GM23338 (cell line): Measurements from ENCODE around the gene DOCK10. TPM values are rescaled to one million over a fixed set of nuclear protein-coding genes. Genes with fewer than 3 reads are reported as not detected.
A peak's percentile ranks its signal among the peaks of the same experiment; 100 is the strongest.

Source experiments
- ATAC-seq: fragments of 200-7000 bp; cut with Tn5 transposase; 3 replicates; pipeline ENCODE4 v1.9.1; 2020
- DNase-seq: peaks from one replicate; pipeline ENCODE4 v3.0.0-alpha.2; 2015; ENCODE audit warnings: low spot score
- H2AFZ ChIP-seq: fragments of 200-600 bp; sonication (generic); 2 replicates; pipeline ENCODE4 v1.8.0; 2016; ENCODE audit warnings: antibody characterized with exemption, mild to moderate bottlenecking, moderate library complexity
- H3F3A ChIP-seq: fragments of 200-600 bp; sonication (generic); replicated peaks from 2 replicates; pipeline ENCODE4 v1.8.0; 2017; ENCODE audit warnings: antibody characterized with exemption, mixed run types, low read depth
- H3K27ac ChIP-seq: fragments of 200-600 bp; sonication (generic); 2 replicates; pipeline ENCODE4 v1.6.1; 2016; ENCODE audit warnings: low read depth
- H3K27me3 ChIP-seq: fragments of 200-600 bp; sonication (generic); 2 replicates; pipeline ENCODE4 v1.8.0; 2016; ENCODE audit warnings: mild to moderate bottlenecking, mixed run types, moderate library complexity; ENCODE audit not compliant: insufficient read depth
- H3K36me3 ChIP-seq: fragments of 200-600 bp; sonication (generic); 2 replicates; pipeline ENCODE4 v1.8.0; 2016; ENCODE audit warnings: mild to moderate bottlenecking; ENCODE audit not compliant: insufficient read depth
- H3K4me1 ChIP-seq: fragments of 200-600 bp; sonication (generic); 2 replicates; pipeline ENCODE4 v1.8.0; 2016; ENCODE audit warnings: mild to moderate bottlenecking, moderate library complexity; ENCODE audit not compliant: insufficient read depth
- H3K4me2 ChIP-seq: fragments of 200-600 bp; sonication (generic); 2 replicates; pipeline ENCODE4 v1.7.1; 2017; ENCODE audit warnings: mixed run types
- H3K4me3 ChIP-seq: fragments of 200-600 bp; sonication (generic); 2 replicates; pipeline ENCODE4 v1.6.1; 2016; ENCODE audit warnings: mixed run types
- H3K79me2 ChIP-seq: fragments of 200-600 bp; sonication (generic); replicated peaks from 2 replicates; pipeline ENCODE4 v1.8.0; 2017; ENCODE audit warnings: mild to moderate bottlenecking; ENCODE audit not compliant: insufficient read depth
- H3K9me2 ChIP-seq: fragments of 200-600 bp; sonication (generic); 2 replicates; pipeline ENCODE4 v1.8.0; 2017; ENCODE audit not compliant: insufficient read depth
- H4K20me1 ChIP-seq: fragments of 200-600 bp; sonication (generic); replicated peaks from 2 replicates; pipeline ENCODE4 v1.8.0; 2017; ENCODE audit warnings: mild to moderate bottlenecking; ENCODE audit not compliant: insufficient read depth
- H3K27ac Mint-ChIP-seq: 2 replicates; pipeline ENCODE4 v1.8.0; 2020; ENCODE audit warnings: inconsistent platforms, mild to moderate bottlenecking, moderate library complexity, mixed read lengths
- H3K27me3 Mint-ChIP-seq: 3 replicates; pipeline ENCODE4 v1.8.0; 2022; ENCODE audit warnings: low read depth, mild to moderate bottlenecking, moderate library complexity, mixed read lengths, inconsistent platforms; ENCODE audit not compliant: insufficient read depth, poor library complexity
- H3K36me3 Mint-ChIP-seq: 3 replicates; pipeline ENCODE4 v1.8.0; 2021; ENCODE audit warnings: low read depth, mild to moderate bottlenecking, inconsistent platforms, moderate library complexity, mixed read lengths
- H3K4me1 Mint-ChIP-seq: 3 replicates; pipeline ENCODE4 v1.8.0; 2020; ENCODE audit warnings: mild to moderate bottlenecking, inconsistent platforms, mixed read lengths
- H3K4me3 Mint-ChIP-seq: 3 replicates; pipeline ENCODE4 v1.8.0; 2021; ENCODE audit warnings: moderate library complexity, mild to moderate bottlenecking, inconsistent platforms, mixed read lengths
- H3K9me3 Mint-ChIP-seq: 3 replicates; pipeline ENCODE4 v1.8.0; 2020; ENCODE audit warnings: moderate library complexity, mild to moderate bottlenecking, inconsistent platforms, mixed read lengths
- CREB1 ChIP-seq: fragments of 250-450 bp; sonication (Bioruptor Pico); IDR thresholded peaks from 2 replicates; pipeline ENCODE4 v1.5.0; 2020; ENCODE audit warnings: low read depth, mild to moderate bottlenecking, moderate library complexity
- ETS1 ChIP-seq: IDR thresholded peaks from 2 replicates; pipeline ENCODE4 v1.6.1; 2016; ENCODE audit warnings: antibody characterized with exemption
- EZH2 ChIP-seq: fragments of 200-600 bp; sonication (generic); IDR thresholded peaks from one replicate; pipeline ENCODE4 v1.8.0; 2017; ENCODE audit warnings: antibody characterized with exemption, mild to moderate bottlenecking, low read depth; ENCODE audit not compliant: unreplicated experiment
- EZH2phosphoT487 ChIP-seq: fragments of 200-600 bp; sonication (generic); IDR thresholded peaks from one replicate; pipeline ENCODE4 v1.8.1; 2018; ENCODE audit warnings: antibody characterized with exemption; ENCODE audit not compliant: unreplicated experiment
- JUNB ChIP-seq: IDR thresholded peaks from one replicate; pipeline ENCODE4 v1.6.1; 2016; ENCODE audit warnings: antibody characterized with exemption; ENCODE audit not compliant: unreplicated experiment
- NANOG ChIP-seq: IDR thresholded peaks from 2 replicates; pipeline ENCODE4 v1.6.1; 2016; ENCODE audit warnings: antibody characterized with exemption, borderline replicate concordance
- POLR2AphosphoS5 ChIP-seq: IDR thresholded peaks from 2 replicates; pipeline ENCODE4 v1.6.1; 2016; ENCODE audit warnings: antibody characterized with exemption, low read depth
- ZNF114 ChIP-seq: fragments of 250-450 bp; sonication (Bioruptor Pico); IDR thresholded peaks from 2 replicates; pipeline ENCODE4 v1.5.0; 2020; ENCODE audit warnings: mild to moderate bottlenecking, moderate library complexity
- ZNF462 ChIP-seq: fragments of 250-450 bp; sonication (Bioruptor Pico); IDR thresholded peaks from 2 replicates; pipeline ENCODE4 v1.5.0; 2020; ENCODE audit warnings: mild to moderate bottlenecking, moderate library complexity
- polyA plus RNA-seq: library from polyadenylated mRNA; unstranded; fragments of >200 nt; fragmentation: Nextera tagmentation; extraction: Ambion mirVana; gene quantifications from 2 replicates; pipeline ENCODE4 v1.2.1, GENCODE V29; 2016
- total RNA-seq: library from RNA; depleted of rRNA; stranded (reverse); fragments of >200 nt; shearing (Covaris generic); gene quantifications from 2 replicates; pipeline ENCODE4 v1.2.3, GENCODE V29; 2014
- TF ChIP-seq, protein P1 (sequence below): IDR thresholded peaks from one replicate; pipeline ENCODE4 v1.6.1; 2018; ENCODE audit warnings: antibody characterized with exemption; ENCODE audit not compliant: unreplicated experiment

DOCK10 gene
- total and polyA plus RNA-seq, 2 experiments from 2014 or later, result 1.0 to 1.7 TPM

DNA sequence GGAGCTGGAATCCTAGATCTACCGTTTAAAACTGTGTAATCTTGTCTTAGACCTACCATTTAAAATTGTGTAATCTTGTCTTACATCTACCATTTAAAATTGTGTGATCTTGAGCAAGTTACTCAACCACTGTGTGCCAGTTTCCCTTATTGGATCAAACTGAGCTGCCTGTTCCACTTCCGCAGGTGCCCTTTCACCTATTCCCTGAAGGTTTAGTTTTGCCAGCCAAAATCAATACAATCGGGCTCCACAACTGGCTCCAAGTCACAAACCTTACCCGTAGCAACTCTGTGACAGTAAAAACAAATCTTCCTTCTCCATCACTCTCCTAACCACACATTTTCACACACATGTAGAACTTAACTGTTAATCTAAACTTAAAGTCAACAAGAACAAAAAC, 20.1 kb downstream of the DOCK10 start:
- H3K9me3 Mint-ChIP-seq, result no peaks in the 10 kb centered on the region
- H3K4me1 Mint-ChIP-seq, result peaks cover 15% of the 10 kb centered on the region
- no peak overlapping the region for H2AFZ ChIP-seq
- H3K4me1 ChIP-seq, result peaks cover 13% of the 10 kb centered on the region
- H3K36me3 Mint-ChIP-seq, result no peaks in the 10 kb centered on the region
- no peak for ATAC-seq
- no peaks in the 10 kb centered on the region for H3K79me2 ChIP-seq
- no peaks in the 10 kb centered on the region for H3K9me2 ChIP-seq
- TF ChIP-seq ETS1 (no peak), CREB1 (no peak)
- H3K4me3 ChIP-seq, result no peak overlapping the region
- no peak overlapping the region for H3K27ac Mint-ChIP-seq
- peaks cover 2% of the 10 kb centered on the region for H3K27me3 Mint-ChIP-seq
- H3K36me3 ChIP-seq, result no peaks in the 10 kb centered on the region
- H3F3A ChIP-seq, result no peaks in the 10 kb centered on the region
- DNase-seq, result no peak
- no peak overlapping the region for H3K27ac ChIP-seq
- no peaks in the 10 kb centered on the region for H3K27me3 ChIP-seq
- H3K4me2 ChIP-seq, result no peak overlapping the region
- no peak overlapping the region for H3K4me3 Mint-ChIP-seq
- H4K20me1 ChIP-seq, result no peaks in the 10 kb centered on the region

DNA sequence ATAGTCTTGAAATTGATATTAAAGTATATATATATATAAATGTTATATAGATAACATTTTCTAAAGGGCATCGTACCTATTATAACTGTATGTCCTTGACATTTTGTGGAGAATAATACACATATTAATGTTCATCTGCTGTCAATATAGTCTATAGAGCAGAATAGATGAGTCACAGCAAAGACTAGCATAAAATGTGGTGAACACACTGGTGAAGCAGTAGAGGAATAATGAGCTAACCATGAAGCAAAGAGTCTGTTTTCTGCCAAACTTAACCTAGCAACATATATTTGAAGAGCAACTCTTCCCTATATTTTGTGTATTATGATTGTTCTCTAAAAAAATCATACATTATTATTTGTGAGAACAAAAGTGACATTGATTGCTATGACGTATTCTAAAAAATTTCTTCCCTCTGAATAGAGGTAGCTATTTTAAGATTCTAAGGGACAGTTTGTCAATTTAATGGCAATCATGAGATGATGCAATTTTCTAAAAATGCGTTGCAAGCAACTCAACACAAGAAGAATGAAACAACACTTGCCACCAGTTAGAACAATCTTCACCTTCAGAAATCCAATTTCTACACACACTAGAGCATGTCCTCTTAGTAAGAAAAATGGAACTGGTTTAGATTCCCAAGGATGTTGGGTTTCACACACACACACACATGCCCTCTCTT, 22.0 kb downstream of the DOCK10 start:
- no peaks in the 10 kb centered on the region for H3K27me3 Mint-ChIP-seq
- H3K4me1 Mint-ChIP-seq, result peaks cover 17% of the 10 kb centered on the region
- no peak overlapping the region for H3K4me2 ChIP-seq
- H3K4me3 ChIP-seq, result no peak overlapping the region
- no peaks in the 10 kb centered on the region for H4K20me1 ChIP-seq
- H3K36me3 Mint-ChIP-seq, result no peaks in the 10 kb centered on the region
- no peaks in the 10 kb centered on the region for H3K79me2 ChIP-seq
- no peaks in the 10 kb centered on the region for H3K9me2 ChIP-seq
- no peak for ATAC-seq
- no peak for DNase-seq
- no peaks in the 10 kb centered on the region for H3F3A ChIP-seq
- H3K27me3 ChIP-seq, result no peaks in the 10 kb centered on the region
- peaks cover 13% of the 10 kb centered on the region for H3K4me1 ChIP-seq
- H3K9me3 Mint-ChIP-seq, result no peaks in the 10 kb centered on the region
- no peaks in the 10 kb centered on the region for H3K36me3 ChIP-seq
- no peak overlapping the region for H3K27ac ChIP-seq
- no peak overlapping the region for H2AFZ ChIP-seq
- H3K4me3 Mint-ChIP-seq, result no peak overlapping the region
- H3K27ac Mint-ChIP-seq, result peak overlapping the region; percentile 33; the same call in 1 of the 2 replicates
- TF ChIP-seq EZH2 (no peak), ZNF462 (no peak), POLR2AphosphoS5 (no peak), NANOG (no peak), EZH2phosphoT487 (no peak), JUNB (no peak), ZNF114 (CRISPR knock-in tag) (no peak)
- TF ChIP-seq, protein P1, sequence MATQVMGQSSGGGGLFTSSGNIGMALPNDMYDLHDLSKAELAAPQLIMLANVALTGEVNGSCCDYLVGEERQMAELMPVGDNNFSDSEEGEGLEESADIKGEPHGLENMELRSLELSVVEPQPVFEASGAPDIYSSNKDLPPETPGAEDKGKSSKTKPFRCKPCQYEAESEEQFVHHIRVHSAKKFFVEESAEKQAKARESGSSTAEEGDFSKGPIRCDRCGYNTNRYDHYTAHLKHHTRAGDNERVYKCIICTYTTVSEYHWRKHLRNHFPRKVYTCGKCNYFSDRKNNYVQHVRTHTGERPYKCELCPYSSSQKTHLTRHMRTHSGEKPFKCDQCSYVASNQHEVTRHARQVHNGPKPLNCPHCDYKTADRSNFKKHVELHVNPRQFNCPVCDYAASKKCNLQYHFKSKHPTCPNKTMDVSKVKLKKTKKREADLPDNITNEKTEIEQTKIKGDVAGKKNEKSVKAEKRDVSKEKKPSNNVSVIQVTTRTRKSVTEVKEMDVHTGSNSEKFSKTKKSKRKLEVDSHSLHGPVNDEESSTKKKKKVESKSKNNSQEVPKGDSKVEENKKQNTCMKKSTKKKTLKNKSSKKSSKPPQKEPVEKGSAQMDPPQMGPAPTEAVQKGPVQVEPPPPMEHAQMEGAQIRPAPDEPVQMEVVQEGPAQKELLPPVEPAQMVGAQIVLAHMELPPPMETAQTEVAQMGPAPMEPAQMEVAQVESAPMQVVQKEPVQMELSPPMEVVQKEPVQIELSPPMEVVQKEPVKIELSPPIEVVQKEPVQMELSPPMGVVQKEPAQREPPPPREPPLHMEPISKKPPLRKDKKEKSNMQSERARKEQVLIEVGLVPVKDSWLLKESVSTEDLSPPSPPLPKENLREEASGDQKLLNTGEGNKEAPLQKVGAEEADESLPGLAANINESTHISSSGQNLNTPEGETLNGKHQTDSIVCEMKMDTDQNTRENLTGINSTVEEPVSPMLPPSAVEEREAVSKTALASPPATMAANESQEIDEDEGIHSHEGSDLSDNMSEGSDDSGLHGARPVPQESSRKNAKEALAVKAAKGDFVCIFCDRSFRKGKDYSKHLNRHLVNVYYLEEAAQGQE, result no peak
